CD4-positive, alpha-beta memory T cell (primary cell): ENCODE measurements around the gene TNRC6C. TPM values are rescaled to one million over a fixed set of nuclear protein-coding genes. Genes with fewer than 3 reads are reported as not detected.
"Not testable (repeated sequence)": the region's sequence is repeated elsewhere in the genome, so short reads cannot be mapped to it uniquely, and the experiment has no call there.

Source experiments
- CTCF ChIA-PET: fragments of 350-600 bp; sonication (Branson Sonifier 250); formaldehyde crosslinking; loops from one replicate; lab custom pipeline; 2021; ENCODE audit warnings: inconsistent platforms; ENCODE audit not compliant: partially characterized antibody; lab: Charles Lee
- POLR2A ChIA-PET: fragments of 350-600 bp; sonication (Branson Sonifier 250); formaldehyde crosslinking; loops from one replicate; lab custom pipeline; 2021; ENCODE audit not compliant: partially characterized antibody; lab: Charles Lee
- DNase-seq, 5 donors: peaks; one replicate each; pipeline versions ENCODE4 v3.0.0 to v3.0.0-alpha.2; 2020 to 2022; ENCODE audit warnings: mixed read lengths in 1 of 5
- H3K27ac ChIP-seq: one replicate; pipeline ENCODE4 v1.7.0; 2013; ENCODE audit warnings: low read depth, low read length
- H3K27me3 ChIP-seq: 2 replicates; pipeline ENCODE4 v1.7.0; 2013; ENCODE audit warnings: mild to moderate bottlenecking, low read length, moderate library complexity; ENCODE audit not compliant: insufficient read depth
- H3K36me3 ChIP-seq: 2 replicates; pipeline ENCODE4 v1.7.0; 2013; ENCODE audit warnings: mild to moderate bottlenecking, low read length, moderate library complexity; ENCODE audit not compliant: insufficient read depth
- H3K4me1 ChIP-seq: 2 replicates; pipeline ENCODE4 v1.7.0; 2013; ENCODE audit warnings: mild to moderate bottlenecking, low read length, moderate library complexity; ENCODE audit not compliant: insufficient read depth
- H3K4me3 ChIP-seq, 2 donors: one replicate each; pipeline ENCODE4 v1.7.0; 2013; ENCODE audit warnings: low read length in 2 of 2, mild to moderate bottlenecking in 1 of 2
- H3K9me3 ChIP-seq, 2 donors: one replicate each; pipeline ENCODE4 v1.7.0; 2013; ENCODE audit warnings: low read length in 2 of 2, control low read depth in 1 of 2; ENCODE audit not compliant: control insufficient read depth in 1 of 2
- H3K27ac Mint-ChIP-seq, 7 donors: one replicate each; pipeline ENCODE4 v1.8.0; 2020 to 2021; ENCODE audit warnings: mixed read lengths in 7 of 7, mild to moderate bottlenecking in 6 of 7, inconsistent platforms in 3 of 7, moderate library complexity in 3 of 7
- H3K27me3 Mint-ChIP-seq, 2 donors: one replicate each; pipeline ENCODE4 v1.8.0; 2020 to 2021; ENCODE audit warnings: mixed read lengths in 2 of 2
- H3K36me3 Mint-ChIP-seq, 2 donors: one replicate each; pipeline ENCODE4 v1.8.0; 2020 to 2021; ENCODE audit warnings: mixed read lengths in 2 of 2, inconsistent platforms in 1 of 2, mild to moderate bottlenecking in 1 of 2
- H3K4me1 Mint-ChIP-seq, 4 donors: one replicate each; pipeline ENCODE4 v1.8.0; 2020 to 2021; ENCODE audit warnings: mixed read lengths in 4 of 4, mild to moderate bottlenecking in 1 of 4
- H3K4me3 Mint-ChIP-seq, 8 donors: one replicate each; pipeline ENCODE4 v1.8.0; 2020 to 2021; ENCODE audit warnings: mixed read lengths in 8 of 8, mild to moderate bottlenecking in 7 of 8, moderate library complexity in 6 of 8, inconsistent platforms in 3 of 8
- H3K9me3 Mint-ChIP-seq, 8 donors: one replicate each; pipeline ENCODE4 v1.8.0; 2020 to 2021; ENCODE audit warnings: mixed read lengths in 8 of 8, mild to moderate bottlenecking in 5 of 8, inconsistent platforms in 3 of 8, moderate library complexity in 1 of 8
- intact Hi-C: fragments of 100-400 bp; cut with micrococcal nuclease; formaldehyde crosslinking; loops from one replicate; pipeline ENCODE4 v1.15.1; 2023
- polyA plus RNA-seq, 2 donors: library from polyadenylated mRNA; unstranded; fragments of 300-500 nt; fragmentation: Illumina TruSeq; gene quantifications; one replicate each; pipeline ENCODE4 v1.2.3, GENCODE V29; 2021
- total RNA-seq, 2 experiments: library from RNA; stranded (reverse); gene quantifications; one replicate each; pipeline ENCODE4 v1.2.3, GENCODE V29; 2021

Gene TNRC6C
- total and polyA plus RNA-seq, 4 experiments from 2014 or later = 1.3 to 112 (median 57.0) TPM

DNA sequence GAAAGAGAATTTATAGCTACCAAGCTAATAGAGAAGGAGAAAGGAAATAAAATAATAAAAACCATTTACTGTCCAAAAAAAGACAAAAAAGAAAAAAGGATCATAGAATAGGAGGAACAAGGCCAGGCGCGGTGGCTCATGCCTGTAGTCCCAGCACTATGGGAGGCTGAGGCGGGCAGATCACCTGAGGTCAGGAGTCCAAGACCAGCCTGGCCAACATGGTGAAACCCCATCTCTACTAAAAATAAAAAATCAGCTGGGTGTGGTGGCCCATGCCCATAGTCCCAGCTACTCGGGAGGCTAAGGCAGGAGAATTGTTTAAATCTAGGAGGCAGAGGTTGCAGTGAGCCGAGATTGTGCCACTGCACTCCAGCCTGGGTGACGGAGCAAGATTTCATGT lies 23.9 kb downstream of the TNRC6C start:
- H3K36me3 ChIP-seq, H3K4me1 ChIP-seq, H3K27me3 ChIP-seq, H3K9me3 ChIP-seq, H3K27ac ChIP-seq, intact Hi-C loops, H3K27me3 Mint-ChIP-seq, H3K4me3 ChIP-seq, H3K9me3 Mint-ChIP-seq, DNase-seq, CTCF ChIA-PET: not testable (repeated sequence)
- peak overlapping the region in 1 of 7 donors; percentile 57 for H3K27ac Mint-ChIP-seq
- H3K4me3 Mint-ChIP-seq = peak overlapping the region in 1 of 8 donors; percentile 22
- H3K4me1 Mint-ChIP-seq = peaks cover 36 to 70% (median 44%) of the 10 kb centered on the region in 4 donors
- H3K36me3 Mint-ChIP-seq = peaks cover 14 to 19% of the 10 kb centered on the region in 2 donors
- POLR2A ChIA-PET = interaction anchor here (0.7 kb wide), 2 partner anchors 149 to 669 kb away, joined by 3 to 4 read pairs; no protein-coding TSS in a partner anchor

DNA sequence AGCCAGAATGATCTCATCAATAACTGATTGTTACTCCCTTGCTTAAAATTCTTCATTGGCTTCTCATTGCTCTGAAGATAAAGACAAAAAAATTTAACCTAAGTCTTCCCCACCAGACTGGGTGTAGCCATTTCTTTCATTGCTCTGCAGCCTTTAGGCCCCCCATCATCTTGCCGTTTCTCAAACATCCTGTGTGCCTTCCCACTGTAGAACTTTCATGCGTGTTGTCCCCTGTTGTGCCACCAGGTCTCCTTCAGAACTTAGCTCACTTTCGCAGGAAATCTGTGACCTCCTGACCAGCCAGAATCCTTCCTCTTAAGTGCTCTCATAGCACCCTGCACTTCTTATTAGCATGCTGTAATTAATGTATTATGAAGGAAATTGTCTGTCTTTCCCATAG lies 31.8 kb downstream of the TNRC6C start:
- peaks cover 4 to 10% of the 10 kb centered on the region in 2 donors for H3K36me3 Mint-ChIP-seq
- no peaks in the 10 kb centered on the region for H3K27me3 ChIP-seq
- peak overlapping the region in 4 of 7 donors; percentile 4 to 17 (median 12) for H3K27ac Mint-ChIP-seq
- H3K4me3 ChIP-seq = no peak overlapping the region
- no peak for DNase-seq
- intact Hi-C loops = no loop called here
- no peaks in the 10 kb centered on the region for H3K27me3 Mint-ChIP-seq
- ChIA-PET CTCF (interaction anchor here (1.3 kb wide), 1 partner anchor 27 kb away, joined by 4 read pairs; no protein-coding TSS in a partner anchor), POLR2A (no interaction called here)
- H3K4me3 Mint-ChIP-seq = peak overlapping the region in 1 of 8 donors; percentile 0
- peaks cover 46 to 66% (median 58%) of the 10 kb centered on the region in 4 donors for H3K4me1 Mint-ChIP-seq
- H3K36me3 ChIP-seq = no peaks in the 10 kb centered on the region
- no peak overlapping the region for H3K27ac ChIP-seq
- no peaks in the 10 kb centered on the region for H3K9me3 Mint-ChIP-seq
- peaks cover 28% of the 10 kb centered on the region for H3K4me1 ChIP-seq
- H3K9me3 ChIP-seq = no peaks in the 10 kb centered on the region

DNA sequence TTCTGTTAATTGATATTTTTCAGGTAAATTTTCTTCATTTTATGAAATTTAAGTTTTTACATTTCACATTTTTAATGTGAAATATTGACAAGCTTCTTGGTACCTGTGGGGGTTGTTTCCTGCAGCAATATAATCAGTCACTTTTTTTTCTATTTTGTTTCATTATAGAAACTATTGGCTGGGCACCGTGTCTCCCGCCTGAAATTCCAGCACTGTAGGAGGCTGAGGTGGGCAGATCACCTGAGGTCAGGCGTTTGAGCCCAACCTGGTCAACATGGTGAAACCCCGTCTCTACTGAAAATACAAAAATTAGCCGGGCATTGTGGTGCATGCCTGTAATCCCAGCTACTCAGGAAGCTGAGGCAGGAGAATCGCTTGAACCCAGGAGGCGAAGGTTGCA lies 35.2 kb downstream of the TNRC6C start:
- peaks cover 33% of the 10 kb centered on the region for H3K4me1 ChIP-seq
- Mint-ChIP-seq H3K36me3 (peaks cover 11 to 17% of the 10 kb centered on the region in 2 donors), H3K4me3 (peak overlapping the region in 1 of 8 donors; percentile 16), H3K27ac (peak overlapping the region in 1 of 7 donors; percentile 17), H3K4me1 (peaks cover 58 to 84% (median 72%) of the 10 kb centered on the region in 4 donors)
- H3K9me3 Mint-ChIP-seq, H3K27me3 ChIP-seq, H3K9me3 ChIP-seq, DNase-seq, intact Hi-C loops, H3K27ac ChIP-seq, H3K36me3 ChIP-seq, H3K4me3 ChIP-seq, H3K27me3 Mint-ChIP-seq: not testable (repeated sequence)
- POLR2A ChIA-PET = interaction anchor here (1.7 kb wide), 1 partner anchor 36 kb away, joined by 9 read pairs; the partner anchor contains the start of gene TNRC6C
- CTCF ChIA-PET = interaction anchor here (0.6 to 1.4 kb wide), 2 partner anchors 24 to 988 kb away, joined by 3 read pairs; no protein-coding TSS in a partner anchor

DNA sequence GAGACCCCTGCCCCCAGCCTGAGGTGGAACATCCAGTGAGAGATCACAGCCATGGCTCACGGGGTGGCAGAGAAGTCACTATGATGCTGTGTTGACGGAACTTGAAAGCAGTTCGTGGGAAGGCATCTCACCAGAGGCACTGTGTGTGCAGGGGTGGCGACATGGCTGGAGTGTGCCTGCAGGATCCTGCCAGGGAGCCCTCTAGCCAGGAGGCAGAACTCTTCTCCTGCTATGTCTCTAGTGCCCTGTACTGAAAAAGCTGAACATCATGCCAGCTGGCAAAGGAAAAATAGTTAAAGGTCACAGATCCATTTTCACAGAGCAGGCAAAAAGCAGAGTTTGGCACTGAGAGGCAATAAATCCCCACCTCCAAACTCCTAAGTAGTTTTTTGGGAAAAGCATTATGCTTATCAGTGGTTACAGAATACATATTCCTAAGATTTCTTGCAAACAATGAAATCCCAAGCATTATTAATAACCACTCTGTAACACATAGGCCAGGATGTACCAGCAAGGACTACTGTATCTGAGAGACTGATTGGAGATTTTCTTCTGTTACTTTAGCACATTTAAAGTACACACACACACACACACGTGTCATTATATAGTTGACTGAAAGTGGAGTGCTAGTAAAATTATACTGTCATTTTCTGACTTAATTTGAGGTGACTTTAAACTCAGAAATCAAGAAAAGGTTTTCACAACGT lies 36.8 kb downstream of the TNRC6C start:
- Mint-ChIP-seq H3K27ac (peak overlapping the region in 6 of 7 donors; percentile 7 to 79 (median 48)), H3K4me3 (peak overlapping the region in 3 of 8 donors; percentile 20 to 57 (median 38)), H3K36me3 (peaks cover 11 to 17% of the 10 kb centered on the region in 2 donors), H3K4me1 (peaks cover 58 to 84% (median 70%) of the 10 kb centered on the region in 4 donors), H3K9me3 (peaks cover 0 to 3% (median 0%) of the 10 kb centered on the region in 8 donors), H3K27me3 (no peaks in the 10 kb centered on the region)
- DNase-seq = no peak
- no peak overlapping the region for H3K4me3 ChIP-seq
- no peaks in the 10 kb centered on the region for H3K9me3 ChIP-seq
- intact Hi-C loops = no loop called here
- no peaks in the 10 kb centered on the region for H3K27me3 ChIP-seq
- no peaks in the 10 kb centered on the region for H3K36me3 ChIP-seq
- ChIA-PET CTCF (interaction anchor here (1.1 kb wide), 1 partner anchor 24 kb away, joined by 4 read pairs; no protein-coding TSS in a partner anchor), POLR2A (interaction anchor here (0.7 to 1.5 kb wide), 2 partner anchors 31 to 38 kb away, joined by 5 to 8 read pairs; partner anchors contain the start of gene TNRC6C)
- H3K27ac ChIP-seq = no peak overlapping the region
- peaks cover 33% of the 10 kb centered on the region for H3K4me1 ChIP-seq

DNA sequence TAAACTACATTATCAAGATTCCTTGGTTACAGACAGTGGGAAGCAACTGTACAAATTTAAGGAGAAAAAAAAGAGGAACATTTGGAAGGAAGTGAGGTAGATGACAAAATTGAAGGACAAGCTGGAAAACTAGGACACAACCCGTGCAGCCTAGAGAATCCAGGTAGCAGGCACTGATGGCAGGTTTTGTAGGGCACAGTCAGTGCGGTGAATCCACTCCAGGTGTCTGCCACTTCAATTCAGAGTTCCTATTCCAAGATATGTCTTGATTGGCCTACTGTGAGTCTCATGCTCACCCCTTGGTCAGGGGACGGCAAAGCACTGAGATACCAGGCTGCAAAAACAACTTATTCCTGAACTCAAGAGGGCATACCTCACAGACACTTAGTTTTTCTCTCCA lies 37.8 kb downstream of the TNRC6C start:
- Histone ChIP-seq H3K4me3 (no peak overlapping the region), H3K4me1 (peaks cover 38% of the 10 kb centered on the region), H3K27me3 (no peaks in the 10 kb centered on the region), H3K27ac (no peak overlapping the region), H3K9me3 (no peaks in the 10 kb centered on the region), H3K36me3 (no peaks in the 10 kb centered on the region)
- no peaks in the 10 kb centered on the region for H3K27me3 Mint-ChIP-seq
- H3K4me1 Mint-ChIP-seq = peaks cover 57 to 86% (median 71%) of the 10 kb centered on the region in 4 donors
- CTCF ChIA-PET = no interaction called here
- intact Hi-C loops = no loop called here
- peaks cover 10 to 17% of the 10 kb centered on the region in 2 donors for H3K36me3 Mint-ChIP-seq
- H3K9me3 Mint-ChIP-seq = peaks cover 0 to 3% (median 0%) of the 10 kb centered on the region in 8 donors
- DNase-seq = no peak
- POLR2A ChIA-PET = interaction anchor here (1.1 kb wide), 1 partner anchor 8 kb away, joined by 3 read pairs; no protein-coding TSS in a partner anchor
- H3K27ac Mint-ChIP-seq = peak overlapping the region in 6 of 7 donors; percentile 16 to 80 (median 46)
- peak overlapping the region in 1 of 8 donors; percentile 45 for H3K4me3 Mint-ChIP-seq

DNA sequence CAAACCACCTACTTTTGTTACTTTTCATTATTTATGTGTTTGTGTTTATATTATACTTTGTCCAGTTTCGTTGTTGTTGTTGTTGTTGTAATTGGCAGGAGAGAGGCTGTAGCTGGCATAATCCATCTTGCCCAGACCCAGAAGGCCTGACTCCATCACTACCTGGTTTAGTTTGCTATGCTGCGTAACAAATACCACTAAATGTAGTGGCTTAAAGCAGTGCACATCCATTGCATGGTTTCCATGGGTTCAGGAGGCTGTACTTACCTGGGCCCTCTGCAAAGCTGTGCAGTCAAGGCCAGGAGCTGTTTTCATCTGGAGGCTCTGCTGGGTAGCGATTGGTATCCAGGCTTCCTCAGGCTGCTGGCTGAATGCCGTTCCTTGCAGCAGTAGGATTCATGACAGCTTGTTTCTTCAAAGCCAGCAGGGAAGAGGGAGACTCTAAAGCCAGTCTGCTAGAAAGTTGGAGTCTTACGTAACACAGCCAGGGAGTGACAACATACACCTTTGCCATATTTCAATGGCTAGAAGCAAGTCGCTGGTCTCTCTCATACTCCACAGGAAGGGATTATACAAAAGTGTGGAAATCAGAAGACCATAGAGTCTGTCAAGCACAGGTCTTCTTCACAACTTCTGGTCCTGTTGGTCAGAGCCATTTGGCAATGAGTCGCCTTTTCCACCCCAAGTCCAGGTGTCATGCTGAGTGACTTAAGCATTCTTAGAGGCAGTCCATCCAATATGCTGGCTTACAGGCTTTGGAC lies 41.1 kb downstream of the TNRC6C start:
- DNase-seq = no peak
- Mint-ChIP-seq H3K36me3 (peaks cover 14 to 24% of the 10 kb centered on the region in 2 donors), H3K4me1 (peaks cover 60 to 95% (median 78%) of the 10 kb centered on the region in 4 donors), H3K27me3 (no peaks in the 10 kb centered on the region), H3K27ac (peak overlapping the region in 2 of 7 donors; percentile 9 to 25), H3K4me3 (peak overlapping the region in 2 of 8 donors; percentile 24 to 50), H3K9me3 (peaks cover 0 to 3% (median 0%) of the 10 kb centered on the region in 8 donors)
- Histone ChIP-seq H3K4me1 (peaks cover 41% of the 10 kb centered on the region), H3K9me3 (no peaks in the 10 kb centered on the region), H3K4me3 (no peak overlapping the region), H3K27me3 (no peaks in the 10 kb centered on the region), H3K36me3 (peaks cover 7% of the 10 kb centered on the region), H3K27ac (no peak overlapping the region)
- intact Hi-C loops = no loop called here
- ChIA-PET CTCF (no interaction called here), POLR2A (interaction anchor here (2.4 kb wide), 1 partner anchor 41 kb away, joined by 8 read pairs; the partner anchor contains the start of gene TNRC6C)
